HG02840 (cell line): ENCODE data around the gene DDX24.

Experiments used
- ATAC-seq: cut with Tn5 transposase; IDR thresholded peaks from one replicate; pipeline ENCODE4 v1.9.1; 2021; ENCODE audit warnings: mild to moderate bottlenecking, moderate library complexity, moderate number of reproducible peaks; ENCODE audit not compliant: unreplicated experiment, low FRiP score

DDX24 gene

DNA sequence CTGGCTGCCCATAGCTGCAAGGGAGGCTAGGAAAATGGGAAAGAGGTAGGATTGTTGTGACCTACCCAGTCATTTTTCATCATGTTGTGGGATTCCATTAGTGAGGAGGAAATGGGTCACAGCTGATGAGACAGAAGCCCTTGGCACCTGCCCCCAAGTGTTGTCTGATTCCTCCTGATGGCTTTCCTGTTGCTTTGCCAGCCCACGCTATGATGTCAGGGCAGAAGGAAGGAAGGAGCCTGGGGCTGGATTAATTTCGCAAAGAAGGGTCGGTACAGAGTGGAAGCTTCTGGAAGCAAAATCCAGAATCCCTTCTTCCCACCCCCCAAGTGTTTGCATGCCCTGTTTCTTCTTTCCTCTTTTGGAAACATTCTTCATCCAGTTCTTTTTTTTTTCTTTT lies 46.1 kb downstream of the DDX24 start:
- ATAC-seq: no peak

DNA sequence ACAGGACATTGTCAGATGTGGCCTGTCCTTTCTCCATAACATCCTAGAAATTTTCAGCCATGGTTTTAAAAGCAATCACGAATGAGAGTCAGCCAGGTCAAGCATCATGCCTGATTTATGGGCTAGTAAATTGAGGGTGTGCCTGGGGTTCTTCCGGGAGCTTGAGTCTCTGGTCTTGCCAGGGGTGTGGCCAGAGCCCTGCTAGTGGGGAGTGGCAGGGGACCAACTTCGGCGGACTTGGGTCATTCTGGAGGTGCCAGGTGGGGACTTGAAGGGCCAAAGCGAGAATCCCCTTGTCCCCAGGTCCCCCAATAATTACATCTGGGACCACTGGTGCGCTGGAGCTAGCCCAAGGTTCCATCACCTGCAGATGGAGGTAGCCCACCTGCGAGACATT lies 49.1 kb downstream of the DDX24 start:
- ATAC-seq: no peak

DNA sequence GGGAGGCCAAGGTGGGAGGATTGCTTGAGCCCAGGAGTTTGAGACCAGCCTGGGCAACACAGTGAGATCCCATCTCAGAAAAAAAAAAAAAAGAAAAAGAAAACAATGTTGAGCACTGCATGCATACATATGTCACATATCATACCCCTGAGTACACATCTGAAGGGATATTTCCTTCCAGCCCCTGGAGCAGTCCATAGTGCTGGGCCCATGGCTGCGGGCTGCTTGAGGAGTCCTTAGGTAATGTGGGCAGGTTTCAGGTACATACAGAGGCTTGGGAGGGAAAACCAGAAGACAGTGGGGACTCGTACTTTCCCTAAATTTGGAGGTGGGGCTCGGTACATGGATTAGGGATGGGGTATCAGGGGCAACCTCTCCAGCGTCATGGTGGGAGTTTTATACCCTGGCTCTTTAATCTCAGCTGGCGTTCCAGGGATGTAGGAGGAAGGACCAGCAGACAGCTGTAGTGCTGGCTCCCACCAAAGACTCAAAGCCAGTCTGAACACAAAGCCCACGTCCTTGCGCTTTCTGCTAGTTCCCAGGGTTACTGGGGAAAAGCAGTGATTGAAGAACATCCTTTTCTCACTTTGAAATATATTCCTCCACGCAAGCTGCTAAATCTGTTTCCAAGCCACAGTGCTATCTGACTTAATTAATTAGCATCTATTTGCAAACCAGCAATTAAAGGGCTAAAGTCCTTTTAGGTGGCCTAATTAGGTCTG lies 49.7 kb downstream of the DDX24 start:
- ATAC-seq: no peak

DNA sequence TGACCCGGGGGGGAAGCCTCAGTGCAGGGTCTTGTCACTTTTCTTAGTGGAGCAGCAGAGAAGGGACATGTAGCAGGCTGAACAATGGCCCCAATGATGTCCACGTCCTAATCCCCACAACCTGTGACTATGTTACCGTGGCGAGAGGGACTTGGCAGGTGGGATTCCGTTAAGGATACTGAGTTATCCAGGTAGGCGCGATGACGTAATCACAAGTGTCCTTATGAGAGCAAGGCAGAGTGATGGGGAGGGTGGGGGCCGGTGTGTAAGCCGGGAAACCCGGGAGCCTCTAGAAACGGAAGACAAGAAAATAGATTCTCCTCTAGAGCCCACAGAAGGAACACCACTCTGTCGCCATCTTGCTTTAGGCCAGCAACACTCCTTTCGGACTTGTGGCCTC lies 50.4 kb downstream of the DDX24 start:
- ATAC-seq: no peak

DNA sequence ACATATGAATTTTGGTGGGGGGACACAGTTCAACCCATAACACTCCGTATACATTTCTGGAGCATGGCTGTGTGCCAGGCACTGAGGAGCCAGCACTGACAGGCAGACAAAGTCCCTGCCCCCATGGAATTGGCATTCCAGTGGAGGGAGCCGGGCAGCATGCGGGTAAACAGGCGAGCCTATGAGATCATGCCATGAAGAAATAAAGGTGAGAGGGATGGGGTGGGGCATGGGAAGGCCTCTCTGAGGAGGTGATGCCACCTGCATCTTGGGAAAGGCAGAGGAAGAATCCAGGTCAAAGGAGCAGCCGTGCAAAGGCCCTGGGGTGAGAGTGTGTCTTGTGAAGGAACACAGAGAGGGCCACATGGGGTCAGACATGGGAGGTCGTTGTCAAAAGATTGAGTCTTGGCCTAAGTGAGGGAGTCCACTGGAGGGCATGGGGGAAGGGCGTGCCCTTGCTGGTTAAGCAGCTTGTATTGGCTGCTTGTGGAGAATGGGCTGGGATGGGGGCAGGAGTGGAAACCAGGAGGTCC lies 51.3 kb downstream of the DDX24 start:
- ATAC-seq: no peak

DNA sequence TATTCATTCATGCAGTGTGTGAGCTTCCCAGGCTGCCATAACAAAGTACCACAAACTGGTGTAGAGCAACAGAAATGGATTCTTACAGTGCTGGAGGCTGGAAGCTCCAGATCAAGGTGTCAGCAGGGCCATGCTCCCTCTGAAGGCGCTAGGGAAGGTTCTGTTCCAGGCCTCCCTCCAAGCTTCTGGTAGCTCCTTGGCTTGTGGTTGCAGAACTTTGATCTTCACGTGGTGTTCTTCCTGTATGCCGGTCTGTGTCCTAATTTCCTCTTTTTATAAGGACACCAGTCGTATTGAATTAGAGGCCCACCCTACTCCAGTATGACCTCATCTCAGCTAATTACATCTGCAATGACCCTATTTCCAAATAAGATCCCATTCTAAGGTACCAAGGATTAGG lies 51.7 kb downstream of the DDX24 start:
- no peak for ATAC-seq

DNA sequence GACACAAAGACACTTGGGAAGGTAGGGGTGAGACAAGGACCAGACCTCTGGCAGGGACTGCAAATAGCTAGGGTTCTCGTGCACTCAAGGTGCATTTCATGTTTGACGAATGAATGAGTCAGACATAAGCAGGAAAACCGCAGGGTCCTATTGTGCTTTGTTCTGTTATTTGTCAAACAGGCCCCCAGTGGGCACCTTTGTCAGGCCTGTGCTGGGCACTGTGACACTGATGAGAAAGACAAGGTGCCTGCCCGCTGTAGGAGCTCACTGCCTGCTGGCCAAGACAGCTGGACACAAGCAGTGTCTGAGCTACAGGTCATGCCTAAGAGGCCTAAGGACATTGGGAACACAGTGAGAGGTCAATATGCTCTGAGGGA lies 52.6 kb downstream of the DDX24 start:
- ATAC-seq: no peak

DNA sequence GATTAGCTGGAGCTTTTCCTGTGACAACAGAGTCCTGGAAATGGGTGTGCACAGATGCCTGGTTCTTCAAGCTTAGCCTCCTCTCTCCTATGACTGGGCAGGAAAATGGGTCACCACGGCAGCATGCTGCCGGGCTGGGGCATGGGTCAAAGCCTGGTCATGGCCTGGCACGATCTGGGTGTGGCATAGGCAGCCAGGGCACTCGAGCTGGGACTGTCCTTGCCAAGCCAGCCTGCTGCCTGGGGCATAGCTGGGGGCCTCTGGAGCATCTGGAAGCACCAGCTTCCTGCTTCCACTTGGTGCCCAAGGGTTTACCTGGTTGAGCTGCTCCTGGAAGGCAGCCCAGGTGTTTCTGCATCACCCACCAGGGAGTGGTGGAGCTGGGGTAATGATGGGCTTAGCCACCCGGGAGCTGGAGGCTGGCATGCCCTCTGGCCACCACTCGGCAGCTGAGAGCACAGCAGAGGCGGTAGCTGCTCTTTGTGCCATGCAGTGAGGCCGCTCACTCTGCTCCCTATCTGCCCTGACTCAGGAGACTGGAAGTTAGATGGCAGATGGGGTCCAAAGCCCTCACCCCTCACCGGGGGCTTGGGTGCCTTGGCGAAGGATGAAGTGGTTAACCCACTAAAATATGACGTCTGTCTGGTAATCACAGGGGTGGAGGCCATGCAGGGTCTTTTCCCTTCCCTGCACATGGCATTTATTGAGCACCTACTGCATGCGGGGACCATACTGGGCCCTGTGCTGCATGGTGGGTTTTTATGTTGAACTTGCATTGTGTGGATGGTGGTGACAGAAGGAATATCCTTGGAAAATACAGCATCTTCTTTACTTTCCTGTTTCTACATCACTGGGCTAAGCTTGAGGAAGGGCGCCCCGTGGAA lies 53.2 kb downstream of the DDX24 start:
- ATAC-seq: no peak

DNA sequence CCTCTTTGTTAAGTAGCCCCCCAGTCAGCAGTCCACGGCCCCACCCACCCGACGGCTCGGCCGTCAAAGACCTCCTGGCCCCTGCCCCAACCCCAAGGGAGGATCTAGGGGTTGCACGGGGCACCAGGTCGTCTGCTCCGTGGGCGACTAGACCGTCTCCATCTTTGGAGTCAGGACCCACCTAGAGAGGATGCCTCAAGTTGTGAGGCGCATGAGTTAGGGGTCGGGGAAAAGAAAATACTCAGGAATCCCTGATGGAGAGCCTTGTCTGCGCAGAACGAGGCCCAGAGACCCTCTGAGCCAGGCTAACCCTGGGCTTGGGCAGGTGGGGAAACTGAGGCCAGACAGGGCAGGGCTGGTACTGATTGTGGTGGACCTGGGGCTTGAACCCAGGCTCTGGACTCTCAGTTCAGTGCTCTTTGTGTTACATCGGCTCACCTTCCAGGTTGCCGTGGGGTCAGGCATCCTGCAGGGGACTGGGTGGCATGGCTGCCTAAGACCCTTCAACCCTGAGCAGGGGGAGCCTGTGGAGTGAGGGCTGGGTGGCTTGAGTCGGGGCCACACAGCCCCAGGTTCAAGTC lies 54.0 kb downstream of the DDX24 start:
- no peak for ATAC-seq

DNA sequence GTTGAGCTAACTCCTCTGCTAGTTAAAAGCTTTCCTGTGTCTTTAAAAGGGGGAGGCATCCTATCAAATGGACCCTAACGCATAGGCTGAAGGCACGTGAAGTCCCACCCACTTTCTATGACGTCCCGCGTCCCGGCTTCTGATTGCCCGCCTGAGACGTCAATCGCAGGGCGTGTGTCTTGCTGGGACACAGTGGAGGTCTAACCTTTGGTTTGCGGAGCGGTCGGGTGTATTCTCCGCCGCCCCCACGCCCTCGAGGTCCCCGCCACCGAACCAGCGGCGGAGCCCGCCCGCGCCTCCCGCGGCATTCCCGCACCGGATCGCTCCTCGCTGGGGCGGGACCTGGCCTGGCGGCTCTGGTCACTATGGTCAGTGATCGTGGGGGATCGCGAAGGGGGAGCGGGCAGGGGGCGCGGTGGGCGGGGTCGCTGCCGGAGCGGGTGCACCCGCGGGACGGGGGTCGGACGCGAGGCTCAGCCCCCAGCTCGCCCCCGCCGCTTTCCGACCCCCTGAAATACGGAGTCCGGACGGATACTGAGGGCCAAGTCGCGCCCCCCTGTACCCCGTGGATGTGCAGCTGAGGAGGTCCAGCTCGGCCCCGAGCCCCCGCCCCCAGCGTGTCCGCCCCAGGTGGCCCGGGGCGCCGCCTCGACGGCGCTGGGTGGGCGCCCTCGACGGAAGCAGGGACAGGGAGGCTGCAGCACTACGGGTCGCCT lies 54.7 kb downstream of the DDX24 start, which contains the start of gene OTUB2:
TSS of gene OTUB2 (plus strand) at position 168 of the 716 bp plus-strand sequence. CDS start at position 366, 198 bp downstream.
- ATAC-seq: peak; percentile 99

DNA sequence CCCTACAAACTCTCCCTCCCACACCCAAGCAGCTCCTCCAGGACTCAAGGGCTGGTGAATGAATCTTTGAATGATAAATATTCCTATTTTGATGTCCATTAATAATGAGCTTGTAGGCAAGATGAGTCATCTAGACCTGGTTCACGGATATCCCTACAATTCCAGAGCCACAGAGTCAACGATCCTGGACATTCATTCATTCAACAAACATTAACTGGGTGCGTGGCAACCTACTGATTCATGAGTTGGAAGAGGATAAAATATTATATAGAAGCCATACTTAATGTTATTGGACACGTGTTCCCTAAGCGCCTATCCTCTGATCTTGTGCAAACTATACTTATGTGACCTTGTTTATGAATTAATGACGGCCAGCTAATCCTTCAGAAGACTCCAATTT lies 55.3 kb downstream of the DDX24 start:
- no peak for ATAC-seq

DNA sequence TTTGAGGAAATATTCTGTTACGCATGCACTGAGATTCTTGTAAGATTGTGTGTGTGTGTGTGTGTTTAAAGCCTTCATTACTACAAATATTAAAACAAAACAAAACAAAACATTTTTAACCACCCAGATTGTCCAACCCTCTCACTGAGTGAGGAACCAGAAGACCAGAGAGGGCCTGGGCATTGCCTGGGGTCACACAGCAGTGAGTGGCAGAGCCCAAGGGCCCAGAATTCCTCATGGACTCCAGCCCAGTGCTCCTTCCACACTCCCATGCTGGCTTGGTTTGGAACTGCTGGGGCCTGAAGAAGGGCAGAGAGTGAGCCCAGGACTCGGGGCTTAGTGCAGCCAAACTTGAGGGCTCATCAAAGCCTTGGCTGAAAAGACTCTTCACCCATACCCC lies 56.5 kb downstream of the DDX24 start:
- no peak for ATAC-seq

DNA sequence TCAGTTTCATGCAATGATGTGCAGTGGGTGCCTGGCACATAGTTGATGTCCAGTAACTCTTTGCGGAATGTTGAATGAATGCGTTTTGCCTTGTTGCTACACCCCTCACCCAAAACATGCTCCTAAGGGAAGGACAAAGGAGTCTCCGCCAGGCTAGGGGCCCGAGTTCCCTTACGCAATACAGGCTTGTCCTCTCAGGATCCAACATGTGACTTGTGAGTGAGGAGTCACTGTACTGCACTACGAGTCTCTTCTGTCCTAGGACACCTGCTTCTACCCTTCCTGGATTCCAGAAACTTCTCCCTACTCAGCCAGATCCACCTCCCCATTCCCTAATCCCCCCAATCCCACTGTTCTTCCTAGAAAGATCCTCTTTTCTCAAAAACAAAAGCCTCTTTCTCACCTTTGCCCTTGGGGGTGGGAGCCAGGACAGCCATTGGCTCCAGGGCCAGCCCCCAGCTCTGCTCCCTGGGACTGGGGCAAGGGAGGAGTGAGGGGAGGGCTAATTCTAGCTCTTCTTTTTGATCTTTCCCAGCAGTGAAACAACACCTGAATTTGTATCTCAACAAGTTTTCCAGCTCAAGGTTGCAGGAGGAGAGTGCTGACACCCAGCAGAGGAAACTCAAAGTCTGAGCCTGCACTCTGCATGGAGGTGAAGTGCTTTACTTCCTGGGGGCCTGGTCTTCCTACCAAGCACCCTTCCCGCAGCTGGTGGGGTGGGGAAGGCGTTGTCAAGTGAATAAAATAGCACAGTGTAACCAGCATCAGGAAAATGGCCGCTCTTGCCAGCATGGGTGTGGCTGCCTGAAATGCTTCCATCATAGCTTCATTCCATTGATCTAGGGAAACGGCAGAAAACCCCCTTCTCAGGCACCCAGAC lies 58.2 kb downstream of the DDX24 start:
- no peak for ATAC-seq

DNA sequence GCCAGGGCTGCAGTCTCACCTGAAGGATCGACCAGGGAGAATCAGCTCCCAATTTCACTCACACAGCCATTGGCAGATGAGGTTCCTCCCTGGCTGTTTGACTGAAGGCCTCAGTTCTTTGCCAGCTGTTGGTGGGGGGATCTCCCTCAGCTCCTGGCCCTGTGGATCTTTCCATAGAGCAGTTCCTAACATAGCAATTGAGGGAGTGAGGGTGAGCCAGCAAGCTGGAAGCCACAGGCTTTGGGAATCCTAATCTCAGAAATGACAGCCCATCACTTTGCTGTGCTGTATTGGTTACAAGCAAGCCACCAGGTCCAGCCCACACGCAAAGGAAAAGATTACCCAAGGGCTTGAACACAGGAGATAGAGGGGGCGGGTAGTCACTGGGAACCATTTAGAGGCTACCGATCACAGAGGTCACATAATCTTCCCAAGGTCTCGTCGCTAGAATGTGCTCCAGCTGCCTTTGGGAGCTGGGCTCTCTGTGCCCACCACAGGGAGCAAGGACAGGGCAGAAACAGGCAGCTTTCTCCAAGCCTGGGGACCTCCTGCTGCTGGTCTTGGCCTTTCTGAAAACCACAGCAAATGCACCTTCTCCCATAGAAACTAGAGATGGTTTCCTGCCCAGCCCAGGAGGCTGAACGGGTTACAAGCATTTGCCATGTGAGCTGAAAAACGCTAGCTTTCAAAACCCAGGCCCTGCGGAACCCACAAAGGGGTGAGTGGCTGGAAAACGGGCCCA lies 59.4 kb downstream of the DDX24 start:
- ATAC-seq: no peak

DNA sequence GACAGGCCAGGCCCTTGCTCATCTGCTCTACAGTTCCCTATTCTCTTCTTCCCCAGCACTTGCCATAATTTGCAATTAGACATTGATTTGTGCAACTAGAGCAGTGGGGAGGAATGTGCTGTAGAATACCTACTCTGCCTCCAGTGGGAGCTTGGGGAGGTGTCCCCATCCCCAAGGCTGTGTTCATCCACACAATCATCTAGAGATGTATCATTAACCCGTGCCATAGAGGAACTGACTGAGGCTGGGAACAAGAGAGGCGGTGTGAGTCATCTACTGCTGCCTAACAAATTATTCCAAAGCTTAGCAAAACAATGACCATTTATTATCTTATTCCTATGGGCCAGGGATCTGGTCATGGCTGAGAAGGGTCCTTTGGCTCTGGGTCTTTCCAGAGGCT lies 60.0 kb downstream of the DDX24 start:
- no peak for ATAC-seq

DNA sequence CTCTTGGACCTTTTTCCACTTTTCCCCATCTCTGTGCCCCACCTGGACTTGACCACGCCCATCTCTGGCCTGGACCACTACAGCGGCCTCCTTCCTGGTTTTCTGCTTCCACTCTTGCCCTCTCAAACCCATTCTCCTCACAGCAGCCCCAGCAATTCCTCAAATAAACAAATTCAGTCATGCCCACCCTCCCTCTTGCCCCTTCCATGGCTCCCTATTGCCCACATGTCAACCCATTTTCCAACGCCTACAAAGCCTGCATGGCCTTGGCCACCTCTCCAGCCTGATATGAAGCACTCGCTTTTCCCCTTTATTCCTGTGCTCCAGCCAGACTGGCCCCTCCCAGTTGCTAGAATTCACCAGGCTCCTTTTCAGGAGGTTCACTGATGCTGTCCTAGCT lies 60.7 kb downstream of the DDX24 start:
- ATAC-seq: no peak

DNA sequence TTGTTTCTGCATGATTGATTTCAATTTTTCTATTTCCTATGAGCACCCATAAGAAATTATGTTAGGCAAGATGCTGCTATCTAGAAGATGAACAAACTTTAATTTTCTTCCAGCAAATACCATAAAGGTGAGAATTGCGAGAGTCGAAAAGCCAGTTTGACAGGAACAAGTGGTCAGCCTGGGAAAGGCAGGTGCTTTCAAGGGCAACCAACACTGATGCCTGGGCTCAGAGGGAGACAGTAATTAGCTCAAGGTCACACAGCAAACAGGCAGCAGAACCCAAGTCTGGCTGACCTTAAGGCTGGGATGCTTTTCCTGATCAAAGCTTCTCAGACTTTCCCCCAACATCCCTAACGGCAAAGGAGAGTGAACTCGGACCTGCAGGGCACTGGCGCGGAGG lies 61.7 kb downstream of the DDX24 start:
- no peak for ATAC-seq

DNA sequence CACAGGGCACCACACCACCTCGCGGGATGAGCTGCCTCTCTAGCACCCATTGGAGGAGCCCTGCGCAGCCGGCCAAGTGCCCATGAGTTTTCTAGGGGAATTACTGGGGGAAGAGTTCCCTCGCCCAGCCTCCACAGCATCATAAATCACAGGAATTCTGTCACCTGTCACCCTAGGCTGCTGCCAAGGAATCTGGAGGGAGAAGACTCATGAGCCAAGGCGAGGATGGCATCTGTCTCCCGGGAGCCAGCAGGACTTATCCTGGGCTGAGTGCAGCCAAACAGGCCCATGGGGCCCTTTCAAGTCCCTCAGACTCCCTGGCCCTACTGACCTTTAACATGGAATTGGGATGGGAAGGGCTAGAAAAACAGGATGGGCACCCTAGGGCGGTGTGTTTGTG lies 62.7 kb downstream of the DDX24 start:
- ATAC-seq: no peak

DNA sequence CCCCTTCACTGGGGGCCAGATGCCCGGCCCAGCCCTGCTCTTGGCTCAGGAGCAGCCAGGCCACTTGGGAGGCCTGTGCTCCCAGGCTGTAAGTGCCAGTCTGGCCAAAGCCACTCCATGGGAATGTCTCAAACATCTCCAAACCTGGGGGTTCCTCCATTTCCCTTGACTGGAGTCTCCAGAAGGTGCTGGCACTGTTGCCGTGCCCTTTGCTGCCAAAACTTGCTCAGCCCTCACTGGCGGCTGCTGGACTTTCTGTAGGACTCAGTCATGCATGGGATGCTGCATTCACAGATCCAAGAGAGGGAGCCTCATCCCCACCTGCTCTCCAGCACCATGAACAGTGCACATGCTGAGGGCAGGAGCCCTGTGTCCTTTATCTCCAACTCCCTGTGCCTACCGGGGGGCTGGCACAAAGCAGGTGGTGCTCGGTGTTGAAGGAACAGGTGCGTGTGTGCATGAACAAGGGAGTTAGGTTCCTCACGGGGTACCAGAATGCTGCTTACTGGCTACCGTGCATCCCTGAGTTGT lies 64.5 kb downstream of the DDX24 start:
- no peak for ATAC-seq
